NCI-H187 treated with DMSO at 0.1 percent for 48 hours (cell line): ENCODE results near the gene UNC80.

Source experiments
- DNase-seq: peaks from one replicate; lab custom pipeline; 2025; lab: John Stamatoyannopoulos, UW

Gene UNC80

DNA sequence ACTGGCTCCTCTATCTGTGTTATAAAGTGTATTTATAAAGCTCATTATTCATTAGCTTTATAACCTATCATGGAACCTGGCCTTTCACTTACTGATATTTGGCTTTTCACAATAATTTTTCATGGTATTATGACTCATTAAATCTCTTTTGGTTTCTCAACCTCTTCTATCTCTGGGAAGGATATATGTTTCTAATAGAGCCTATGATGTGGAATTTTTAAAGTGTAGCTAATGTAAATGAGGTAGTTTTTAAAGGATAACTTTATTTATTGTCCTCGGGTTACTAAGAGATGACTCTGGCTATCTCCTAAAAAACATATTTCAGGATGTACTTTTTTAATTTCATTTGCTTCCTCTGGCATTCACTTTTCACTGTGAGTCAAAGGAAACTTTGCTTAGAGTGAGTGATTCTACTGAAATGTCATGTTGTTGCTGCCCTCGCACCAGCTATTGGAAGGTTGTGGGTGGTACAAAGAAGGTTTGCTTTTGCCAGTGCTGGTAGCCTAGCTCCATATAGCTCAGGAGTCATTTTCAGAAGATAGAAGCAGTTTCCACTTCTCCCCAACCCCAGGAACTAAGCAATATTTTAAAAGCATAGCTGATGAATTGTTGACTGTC is 145.6 kb downstream of the UNC80 start:
- no peak for DNase-seq

DNA sequence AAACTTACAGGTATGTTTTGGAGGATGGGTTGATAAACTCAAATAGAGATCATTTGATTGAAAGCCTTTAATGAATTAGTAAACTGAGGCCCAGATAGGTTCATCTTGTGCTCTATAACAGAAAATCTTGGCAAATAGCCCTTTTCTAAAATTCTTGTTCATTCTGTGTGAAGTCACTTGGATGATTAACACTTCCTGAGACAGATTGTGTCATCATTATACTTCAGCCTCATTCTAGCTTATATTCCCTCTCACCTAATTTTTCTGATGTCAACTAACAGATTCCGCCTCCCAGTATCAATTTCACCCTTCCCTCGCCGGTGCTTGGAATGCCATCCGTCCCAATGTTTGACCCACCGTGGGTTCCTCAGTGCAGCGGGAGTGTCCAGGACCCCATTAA is 146.6 kb downstream of the UNC80 start:
- no peak for DNase-seq

DNA sequence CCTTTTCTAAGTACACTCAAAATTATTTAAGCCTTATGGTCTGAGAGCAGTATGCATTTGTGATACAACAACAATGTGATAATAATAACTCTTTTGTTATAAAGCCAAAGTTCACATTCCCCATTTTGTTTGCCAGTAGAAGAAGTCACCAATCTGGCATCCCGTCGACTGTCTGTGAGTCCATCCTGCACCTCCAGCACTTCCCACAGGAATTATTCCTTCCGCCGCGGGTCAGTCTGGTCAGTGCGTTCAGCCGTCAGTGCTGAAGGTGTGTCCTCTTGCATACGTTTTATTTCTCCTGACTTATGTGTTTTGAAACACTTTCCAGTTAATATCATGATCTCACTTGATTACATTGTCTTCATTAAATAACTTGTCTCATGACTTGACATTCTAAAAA is 150.5 kb downstream of the UNC80 start:
- DNase-seq, result no peak

DNA sequence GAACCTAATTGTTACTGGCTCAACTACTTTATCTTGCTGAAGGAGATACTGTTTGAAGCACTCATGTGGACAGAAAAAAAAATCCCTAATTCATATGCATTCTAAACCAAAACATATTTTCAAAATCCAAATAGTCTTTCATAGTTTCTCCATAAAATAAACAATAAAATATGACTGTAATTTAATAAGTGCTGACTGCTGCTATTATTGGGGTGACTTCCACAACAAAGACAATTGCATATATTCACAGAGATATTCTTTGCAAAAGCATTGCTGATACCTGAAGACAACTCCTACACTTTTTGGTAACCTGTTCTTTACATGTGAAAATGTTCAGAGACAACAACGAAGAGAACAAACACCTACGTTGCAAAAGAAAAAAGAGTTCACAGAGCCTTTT is 157.7 kb downstream of the UNC80 start:
- no peak for DNase-seq

DNA sequence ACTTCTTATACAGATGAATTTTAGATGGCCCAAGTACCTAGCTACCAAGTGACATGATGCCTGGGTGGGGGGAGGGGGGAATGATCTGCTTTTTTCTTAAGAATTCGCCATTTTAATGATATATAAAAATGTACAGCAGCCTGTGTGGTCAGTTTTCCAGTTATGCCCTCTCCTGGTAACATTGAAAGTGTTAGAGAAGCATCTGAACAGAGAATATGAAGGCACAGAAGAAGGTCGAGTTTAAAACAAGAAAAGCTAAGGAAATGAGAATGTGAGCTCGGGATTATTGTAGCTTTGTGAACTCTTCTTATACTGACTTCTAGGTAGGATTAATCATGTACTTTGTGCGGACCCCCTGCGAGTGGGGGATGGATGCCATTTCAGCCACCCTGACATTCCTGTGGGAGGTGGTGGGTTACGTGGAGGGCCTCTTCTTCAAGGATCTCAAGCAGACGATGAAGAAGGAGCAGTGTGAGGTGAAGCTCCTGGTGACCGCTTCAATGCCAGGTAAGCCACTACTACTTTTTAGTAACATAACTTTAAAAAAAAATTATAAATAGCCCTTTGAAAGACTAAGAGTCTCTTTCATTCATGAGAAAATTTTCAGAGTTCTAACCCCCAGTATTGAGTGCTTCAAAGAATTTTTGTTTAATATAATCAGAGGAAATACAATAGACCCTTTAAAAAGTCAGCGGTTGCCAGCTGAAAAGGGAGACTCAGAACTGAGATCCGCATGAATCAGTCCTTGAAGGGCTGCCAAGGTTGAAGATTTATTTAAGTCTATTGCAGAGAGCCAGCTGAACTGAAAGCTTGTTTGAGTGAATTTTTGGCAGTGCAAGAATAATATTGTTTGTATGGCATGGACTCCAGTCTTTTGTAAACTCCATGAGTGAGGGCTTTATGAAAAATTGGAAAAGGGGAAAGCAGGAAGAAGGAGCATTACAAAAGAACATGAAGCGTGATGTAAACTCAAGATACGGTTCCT is 162.2 kb downstream of the UNC80 start:
- DNase-seq, result no peak

DNA sequence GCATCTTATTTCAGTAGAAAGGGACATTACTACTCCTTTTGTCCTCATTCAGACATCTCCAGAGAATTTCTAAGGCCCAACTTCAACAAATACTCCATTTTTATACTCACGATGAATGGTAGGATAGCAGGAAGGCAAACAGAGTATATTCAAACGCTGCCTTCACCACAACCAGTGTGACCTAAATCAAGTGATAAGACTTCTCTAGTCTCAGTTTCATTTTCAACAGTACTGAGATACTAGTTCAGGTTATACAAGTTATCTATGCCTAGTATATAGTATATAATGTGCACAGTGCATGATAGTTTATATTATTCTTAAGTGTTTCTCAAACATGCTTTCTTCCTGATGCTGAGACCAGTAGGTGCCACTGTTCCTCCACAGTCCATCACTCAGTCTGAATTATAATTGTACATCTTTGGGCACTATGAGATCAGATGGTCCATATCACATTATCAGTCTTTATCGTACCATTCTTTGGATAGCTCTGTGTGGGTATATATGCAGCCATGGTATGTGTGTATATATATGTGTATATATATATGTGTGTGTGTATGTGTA is 164.6 kb downstream of the UNC80 start:
- DNase-seq, result no peak

DNA sequence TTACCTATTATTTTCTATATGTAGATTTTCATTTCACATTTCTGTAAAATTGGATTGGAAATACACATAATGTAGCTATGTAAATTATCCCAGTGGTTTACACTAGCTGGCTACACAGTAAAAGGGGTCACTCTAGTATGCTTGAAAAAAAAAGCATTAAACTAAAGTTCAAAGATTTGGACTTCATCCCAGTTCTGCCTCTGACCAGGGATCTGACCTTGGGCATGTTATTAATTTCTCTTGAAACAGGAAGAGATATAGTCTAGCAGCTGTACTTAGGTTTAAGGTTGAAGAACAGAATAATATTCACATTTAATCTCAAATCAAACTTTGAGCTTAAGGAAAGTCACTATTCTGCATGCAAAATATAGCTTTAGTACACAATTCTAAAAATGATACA is 166.3 kb downstream of the UNC80 start:
- no peak for DNase-seq

DNA sequence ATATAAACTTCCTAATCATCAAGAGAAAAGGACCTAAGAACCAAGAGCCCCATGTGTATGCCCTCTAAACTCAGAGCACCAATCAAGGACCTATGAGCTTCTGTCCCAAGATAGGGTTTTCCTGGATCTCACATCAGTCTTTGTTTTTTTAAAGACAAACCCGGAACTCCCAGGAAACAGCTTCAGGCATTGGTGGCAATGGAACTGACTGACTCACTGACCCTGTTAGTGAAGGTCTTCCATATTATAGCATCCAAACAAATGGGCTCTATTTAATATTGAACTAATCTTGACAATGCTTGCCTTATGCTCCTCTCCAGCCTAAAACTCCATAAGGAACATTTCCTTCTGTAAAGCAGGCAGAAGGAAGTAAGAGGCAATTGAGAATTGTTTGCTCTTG is 167.3 kb downstream of the UNC80 start:
- no peak for DNase-seq

DNA sequence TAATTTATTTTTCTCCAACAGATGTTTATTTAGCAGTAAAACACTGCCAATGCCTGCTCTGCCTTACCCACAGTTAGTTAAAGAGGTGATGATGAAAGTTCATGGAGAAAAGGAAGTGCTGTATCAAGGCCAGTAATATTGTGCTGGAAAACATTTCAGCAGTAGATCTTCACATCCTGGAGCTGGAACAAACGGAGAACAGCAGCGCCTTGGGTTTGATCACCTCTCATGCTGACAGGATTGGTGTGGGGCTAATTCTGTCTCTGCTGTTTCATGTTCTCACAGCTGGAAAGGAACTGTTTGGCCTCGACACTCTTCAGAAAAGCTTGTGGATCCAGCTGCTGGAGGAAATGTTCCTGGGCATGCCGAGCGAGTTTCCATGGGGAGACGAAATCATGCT is 169.3 kb downstream of the UNC80 start:
- no peak for DNase-seq

DNA sequence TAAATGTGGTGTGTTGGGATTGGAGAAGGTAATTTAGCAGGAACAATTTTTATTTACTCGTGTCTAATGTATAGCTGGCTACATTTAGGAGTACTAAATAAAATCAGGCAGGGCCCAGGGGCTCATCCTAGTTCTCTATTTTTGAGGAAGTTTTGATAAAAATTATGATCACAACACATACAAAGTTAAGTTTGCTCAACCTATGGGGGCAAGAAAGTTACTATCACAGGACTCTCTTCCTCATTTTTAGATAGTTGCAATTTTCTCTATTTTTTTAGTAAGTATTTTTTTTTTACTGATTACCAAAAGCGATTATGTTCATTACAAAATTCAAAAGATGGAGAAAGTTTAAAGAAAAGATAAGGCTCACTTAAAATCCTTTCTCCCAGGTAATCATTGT is 170.8 kb downstream of the UNC80 start:
- no peak for DNase-seq

DNA sequence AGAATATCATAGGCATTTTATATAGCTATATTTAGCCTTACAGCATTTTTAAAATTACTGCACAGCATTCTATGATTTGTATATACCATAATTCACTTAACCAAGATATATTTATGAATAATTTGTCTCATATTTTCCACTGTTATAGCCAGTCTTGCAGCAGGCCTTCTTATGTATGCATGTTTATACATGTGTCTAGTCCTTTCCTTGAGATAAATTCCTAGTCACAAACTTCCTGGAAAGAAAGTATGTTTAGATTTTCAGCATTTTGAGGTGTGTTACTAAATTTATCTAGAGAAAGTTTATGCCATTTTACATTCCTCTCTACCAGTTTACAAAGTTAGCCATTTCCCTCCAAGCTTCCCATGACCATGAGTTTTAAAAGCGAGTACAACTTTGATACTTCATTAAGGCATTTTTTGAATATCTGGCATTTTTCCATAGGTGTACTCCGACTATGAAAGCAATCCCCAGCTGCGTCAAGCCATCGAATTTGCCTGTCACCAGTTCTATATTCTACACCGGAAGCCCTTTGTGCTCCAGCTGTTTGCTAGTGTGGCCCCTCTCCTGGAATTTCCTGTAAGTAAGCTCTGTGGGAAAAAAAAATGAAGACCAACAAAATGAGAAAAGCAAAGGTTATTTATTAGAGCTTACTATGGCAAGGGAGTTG is 171.4 kb downstream of the UNC80 start:
- DNase-seq, result no peak

DNA sequence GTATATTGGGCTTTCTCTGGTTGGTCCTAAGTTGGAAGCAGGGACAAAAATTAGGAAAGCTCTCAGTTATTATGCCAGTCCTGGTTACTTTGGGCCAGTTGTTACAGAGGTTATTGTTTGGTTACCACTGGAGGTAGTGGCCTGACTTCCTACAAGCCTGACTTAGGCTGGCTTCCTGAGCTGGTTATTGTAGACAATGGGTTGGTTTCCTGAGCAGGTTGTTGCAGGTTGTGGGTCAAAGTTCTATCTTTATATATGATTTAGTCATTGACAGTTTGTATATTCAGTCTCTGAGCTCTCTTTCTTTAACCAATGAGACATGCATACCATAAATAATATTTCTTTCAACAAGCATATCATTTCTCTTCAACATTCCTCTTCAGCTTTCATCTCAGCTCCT is 172.1 kb downstream of the UNC80 start:
- DNase-seq, result no peak

DNA sequence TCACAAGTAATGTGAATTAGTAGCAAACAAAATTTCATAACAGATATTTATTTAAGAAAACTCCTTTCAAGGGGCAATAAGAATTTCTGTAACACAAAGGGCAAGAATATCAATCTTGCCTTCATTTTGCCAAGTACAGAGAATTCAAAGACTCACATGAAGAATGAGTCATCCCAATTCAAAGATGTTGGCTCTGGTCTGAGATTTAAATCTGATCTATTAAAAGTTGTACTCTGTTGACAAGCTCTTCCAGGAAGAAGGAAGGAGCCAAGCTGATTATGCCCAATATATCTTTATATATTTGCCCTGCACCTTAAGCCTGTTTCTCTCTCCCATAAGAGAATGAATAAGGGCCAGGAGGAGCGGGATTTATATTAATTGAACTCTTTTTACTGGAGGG is 174.9 kb downstream of the UNC80 start:
- DNase-seq, result no peak

DNA sequence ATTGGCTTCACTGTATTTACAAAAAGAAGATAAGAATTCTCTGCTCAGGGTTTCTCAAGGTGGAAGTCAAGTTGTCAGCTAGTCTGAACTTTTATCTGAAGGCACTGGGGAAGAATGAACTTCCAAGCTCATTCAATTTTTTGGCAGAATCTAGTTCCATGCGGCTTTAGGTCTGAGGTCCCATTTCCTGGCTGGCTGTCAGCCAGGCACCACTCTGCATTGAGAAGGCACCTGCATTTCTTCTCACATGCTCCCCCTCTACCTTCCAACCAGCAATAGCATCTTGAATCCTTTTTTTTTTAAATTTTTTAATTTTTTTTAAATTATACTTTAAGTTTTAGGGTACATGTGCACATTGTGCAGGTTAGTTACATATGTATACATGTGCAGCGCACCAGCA is 184.6 kb downstream of the UNC80 start:
- DNase-seq, result no peak

DNA sequence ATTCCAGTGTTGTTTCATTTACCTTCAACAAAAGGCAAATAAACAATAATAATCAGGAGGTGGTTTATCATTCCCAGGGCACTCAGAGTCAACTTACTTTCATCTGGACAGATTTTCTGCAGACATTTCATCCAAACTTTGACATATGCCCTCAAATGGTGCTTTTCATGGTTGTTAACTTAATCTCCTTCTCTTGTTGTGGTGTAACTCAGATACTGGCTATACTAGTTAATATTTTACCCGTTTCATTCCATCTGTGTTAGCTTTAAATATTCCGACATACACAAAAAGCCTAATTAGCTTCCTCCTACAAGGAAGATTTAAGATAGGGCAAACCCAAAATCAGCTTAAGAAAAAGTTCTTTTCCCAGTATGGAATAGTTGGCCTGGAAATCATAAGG is 186.4 kb downstream of the UNC80 start:
- no peak for DNase-seq

DNA sequence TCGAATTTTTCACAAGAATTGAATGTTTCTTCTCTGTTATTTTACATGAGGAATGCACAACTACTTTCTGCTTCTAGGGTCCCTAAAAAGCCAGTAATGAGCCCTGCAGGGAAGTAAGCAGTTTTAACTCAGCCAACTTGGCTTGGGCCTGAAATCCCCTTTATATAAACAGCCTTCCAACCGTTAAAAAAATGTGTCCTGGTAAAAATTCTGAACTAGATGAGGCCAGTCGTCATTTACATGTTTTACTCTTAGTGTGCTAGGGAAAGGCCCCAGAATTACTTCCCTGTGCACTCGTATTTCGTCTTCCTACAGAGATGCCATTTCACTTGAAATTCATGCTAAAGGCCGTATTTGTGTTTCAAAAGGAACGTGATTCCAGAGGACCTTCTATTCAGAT is 188.4 kb downstream of the UNC80 start:
- DNase-seq, result no peak

DNA sequence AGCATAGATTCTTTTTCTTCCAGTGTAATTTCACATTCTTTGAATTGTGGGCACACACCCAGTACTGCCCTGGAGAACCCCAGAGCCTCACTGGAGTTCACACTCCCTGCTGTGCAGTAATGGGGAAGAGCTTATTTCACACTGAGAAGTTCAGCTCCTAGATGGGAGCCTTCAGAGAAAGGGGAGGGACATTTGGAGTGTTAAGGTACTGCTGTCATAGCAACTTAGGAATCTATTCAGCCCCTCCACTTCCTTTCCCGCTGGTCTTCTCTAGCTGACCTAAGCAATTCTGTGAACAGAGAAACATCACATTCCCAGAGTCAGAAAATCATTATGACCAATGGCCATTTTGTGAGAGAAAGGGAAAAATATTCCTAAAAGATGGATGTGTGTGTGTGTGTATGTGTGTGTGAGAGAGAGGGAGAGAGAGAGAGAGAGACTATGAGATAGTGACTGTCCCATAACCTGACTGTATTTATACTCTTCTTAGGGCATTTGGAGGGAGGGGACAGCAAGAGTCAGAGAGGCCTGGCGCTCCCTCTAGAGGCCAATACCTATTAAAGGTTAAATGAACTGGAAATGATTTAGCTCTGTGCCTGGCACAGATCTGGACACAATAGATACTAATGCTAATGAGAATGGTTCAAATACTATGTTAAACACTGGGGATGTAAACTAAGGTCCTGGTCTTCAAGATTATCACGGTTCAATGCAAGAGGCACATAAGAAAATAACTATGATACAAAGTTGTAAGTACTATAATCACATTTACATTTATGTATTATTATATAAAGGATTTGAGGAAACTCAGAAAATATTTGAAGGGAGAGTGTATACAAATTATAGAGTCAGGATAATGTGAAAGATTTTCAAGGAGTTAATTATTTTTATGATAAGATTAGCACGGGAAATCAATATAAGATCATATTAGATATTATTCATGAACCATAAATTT is 189.3 kb downstream of the UNC80 start:
- no peak for DNase-seq

DNA sequence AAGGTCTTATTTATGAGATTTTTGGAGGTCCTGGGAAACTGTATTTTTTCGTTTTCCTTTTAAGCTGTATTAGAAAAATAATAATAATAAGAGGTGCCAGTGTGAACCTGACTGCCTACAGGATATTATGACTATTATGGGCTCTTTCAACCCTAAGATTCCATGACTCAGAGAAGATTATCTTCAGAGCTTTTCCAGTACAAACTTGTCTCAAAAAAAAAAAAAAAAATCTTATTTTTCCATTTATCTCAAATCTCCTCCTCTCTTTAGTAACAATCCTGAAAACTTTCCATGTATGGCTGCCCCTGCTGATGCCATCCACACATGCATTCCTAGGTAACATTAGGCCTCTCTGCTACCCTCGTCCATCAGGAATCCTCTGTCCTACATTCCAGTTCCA is 194.1 kb downstream of the UNC80 start:
- no peak for DNase-seq

DNA sequence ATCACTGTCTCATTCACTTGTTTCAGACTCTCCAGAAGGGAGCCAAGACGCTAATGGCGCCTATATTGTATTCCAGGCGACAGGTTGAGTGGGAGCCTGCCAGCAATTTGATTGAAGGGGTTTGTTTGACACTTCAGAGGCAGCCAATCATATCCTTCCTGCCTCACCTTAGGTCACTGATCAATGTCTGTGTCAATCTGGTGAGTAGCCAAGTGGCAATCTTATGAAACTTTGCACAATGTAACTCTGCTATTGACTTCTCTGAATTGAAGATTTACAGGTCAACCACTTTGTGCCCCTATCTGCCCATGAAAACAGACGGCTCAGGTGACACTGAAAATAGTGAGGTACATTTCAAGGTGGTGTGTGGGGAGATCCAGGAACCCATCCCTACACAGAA is 198.1 kb downstream of the UNC80 start:
- no peak for DNase-seq

DNA sequence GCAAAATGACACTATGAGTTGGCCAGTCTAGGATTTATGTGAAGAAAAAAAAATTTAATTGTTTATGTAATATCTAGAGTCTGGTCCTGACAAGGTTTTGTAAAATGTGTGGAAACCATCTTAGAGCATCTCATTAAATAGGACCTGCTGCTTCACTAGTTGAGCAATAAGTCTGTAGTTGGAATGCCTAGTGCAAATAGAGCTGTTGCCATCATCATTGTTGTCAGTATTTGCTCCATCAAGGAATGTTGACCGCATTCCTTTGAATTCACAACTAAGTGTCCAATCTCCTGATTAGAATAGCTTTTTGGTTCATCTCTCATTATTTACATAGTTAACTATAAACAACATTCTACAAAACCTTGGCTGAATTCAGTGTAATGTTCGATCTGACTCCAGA is 198.6 kb downstream of the UNC80 start:
- no peak for DNase-seq

DNA sequence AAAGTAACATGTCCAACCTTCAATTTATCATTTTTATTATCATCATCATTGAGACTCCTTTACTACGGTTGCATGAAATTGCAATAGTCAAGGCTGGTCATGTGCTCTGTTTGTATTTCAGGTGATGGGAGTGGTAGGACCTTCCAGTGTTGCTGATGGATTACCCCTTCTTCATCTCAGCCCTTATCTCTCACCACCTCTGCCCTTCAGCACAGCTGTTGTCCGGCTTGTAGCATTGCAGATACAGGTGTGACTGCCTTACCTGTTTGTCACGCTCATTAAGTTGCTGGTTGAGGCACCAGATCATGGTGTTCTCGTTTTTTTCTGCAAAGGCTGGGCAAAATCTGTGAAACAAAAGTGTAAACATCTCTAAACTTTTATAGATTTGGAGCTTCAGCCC is 199.1 kb downstream of the UNC80 start:
- no peak for DNase-seq

DNA sequence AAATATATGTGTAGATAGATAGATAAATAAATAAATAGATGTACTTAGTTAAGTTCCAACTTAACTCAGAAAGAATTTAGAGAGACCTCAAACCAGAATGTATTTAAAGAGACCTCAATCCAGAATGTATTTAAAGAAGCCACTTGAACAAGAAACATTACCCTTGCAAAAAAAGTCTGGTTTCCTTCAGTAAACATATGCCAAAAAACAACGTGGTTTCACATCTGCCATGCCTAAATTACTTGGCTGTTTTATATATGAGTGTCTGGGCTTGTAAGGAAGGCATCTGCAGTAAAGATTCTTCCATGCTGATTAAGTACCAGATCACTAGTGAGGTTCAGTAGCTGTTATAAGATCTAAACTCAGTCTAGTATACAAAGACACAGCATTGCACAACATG is 201.7 kb downstream of the UNC80 start:
- no peak for DNase-seq
